IMR-90 (cell line): ENCODE measurements around the gene TMPRSS13. TPM values are rescaled to one million over a fixed set of nuclear protein-coding genes. Genes with fewer than 3 reads are reported as not detected.

Experiments used
- ATAC-seq: fragments of 200-7000 bp; cut with Tn5 transposase; 2 replicates; pipeline ENCODE4 v1.9.1; 2020; ENCODE audit warnings: low read depth, mild to moderate bottlenecking, moderate library complexity
- BruUV-seq: library from RNA; stranded (reverse); fragments of 400-500 nt; replicated peaks from 2 replicates; lab custom pipeline; 2021; lab: Mats Ljungman, UMichigan
- CTCF ChIA-PET: fragments of 300-600 bp; formaldehyde crosslinking; extraction: SDS; loops from one replicate; lab custom pipeline; 2021; ENCODE audit warnings: antibody characterized with exemption; lab: Yijun Ruan, JAX
- POLR2A ChIA-PET: fragments of 300-600 bp; sonication (Branson Sonifier 250); formaldehyde crosslinking; loops from one replicate; lab custom pipeline; 2022; ENCODE audit warnings: antibody characterized with exemption; ENCODE audit not compliant: unreplicated experiment; lab: Charles Lee
- DNase-seq: peaks from one replicate; pipeline ENCODE4 v3.0.0; 2013
- H2AFZ ChIP-seq: replicated peaks from 2 replicates; pipeline ENCODE3; 2013; ENCODE audit warnings: low read length, mild to moderate bottlenecking; ENCODE audit not compliant: poor library complexity
- H2AK5ac ChIP-seq: 2 replicates; pipeline ENCODE4 v1.6.1; 2013; ENCODE audit warnings: low read depth, low read length, inconsistent platforms
- H2AK9ac ChIP-seq: replicated peaks from 2 replicates; pipeline ENCODE3; 2013; ENCODE audit warnings: mild to moderate bottlenecking, low read depth, low read length, moderate library complexity; ENCODE audit not compliant: poor library complexity
- H2BK120ac ChIP-seq: 2 replicates; pipeline ENCODE4 v1.6.1; 2013; ENCODE audit warnings: low read depth, low read length, inconsistent platforms
- H2BK15ac ChIP-seq: 3 replicates; pipeline ENCODE4 v1.6.1; 2013; ENCODE audit warnings: low read depth, low read length, inconsistent platforms
- H2BK20ac ChIP-seq: 2 replicates; pipeline ENCODE4 v1.6.1; 2013; ENCODE audit warnings: low read depth, mild to moderate bottlenecking, inconsistent platforms, low read length, moderate library complexity
- H2BK5ac ChIP-seq: 2 replicates; pipeline ENCODE4 v1.6.1; 2013; ENCODE audit warnings: mild to moderate bottlenecking, low read depth, low read length, inconsistent platforms; ENCODE audit not compliant: poor library complexity, severe bottlenecking
- H3K14ac ChIP-seq: replicated peaks from 2 replicates; pipeline ENCODE4 v1.6.1; 2013; ENCODE audit warnings: low read depth, low read length, inconsistent platforms
- H3K18ac ChIP-seq: 2 replicates; pipeline ENCODE4 v1.6.1; 2013; ENCODE audit warnings: low read depth, low read length, control low read depth
- H3K23ac ChIP-seq: 2 replicates; pipeline ENCODE4 v1.6.1; 2013; ENCODE audit warnings: low read depth, low read length, inconsistent platforms
- H3K27ac ChIP-seq: 2 replicates; pipeline ENCODE4 v1.5.1; 2013; ENCODE audit warnings: mild to moderate bottlenecking, control low read depth, low read length; ENCODE audit not compliant: insufficient read depth
- H3K27me3 ChIP-seq: 2 replicates; pipeline ENCODE4 v1.6.1; 2013; ENCODE audit warnings: low read length; ENCODE audit not compliant: control insufficient read depth, insufficient read depth
- H3K36me3 ChIP-seq: 2 replicates; pipeline ENCODE4 v1.6.1; 2013; ENCODE audit warnings: low read length, mixed read lengths; ENCODE audit not compliant: control insufficient read depth, insufficient read depth
- H3K4ac ChIP-seq: 2 replicates; pipeline ENCODE4 v1.6.1; 2013; ENCODE audit warnings: low read depth, low read length, inconsistent platforms
- H3K4me1 ChIP-seq: 2 replicates; pipeline ENCODE4 v1.6.1; 2013; ENCODE audit warnings: low read length, mixed read lengths; ENCODE audit not compliant: control insufficient read depth, insufficient read depth
- H3K4me2 ChIP-seq: 2 replicates; pipeline ENCODE4 v1.6.1; 2013; ENCODE audit warnings: low read depth, mild to moderate bottlenecking, control low read depth, low read length, moderate library complexity
- H3K4me3 ChIP-seq: 2 replicates; pipeline ENCODE4 v1.5.1; 2013; ENCODE audit warnings: low read depth, mild to moderate bottlenecking, control low read depth, low read length, moderate library complexity; ENCODE audit not compliant: insufficient read depth
- H3K56ac ChIP-seq: 2 replicates; pipeline ENCODE4 v1.6.1; 2013; ENCODE audit warnings: low read length, inconsistent platforms; ENCODE audit not compliant: insufficient read depth; ENCODE audit errors: extremely low read depth
- H3K79me1 ChIP-seq, 2 experiments: 2 replicates each; pipeline ENCODE4 v1.6.1; 2013; ENCODE audit warnings: low read length in 2 of 2, inconsistent platforms in 1 of 2, low read depth in 1 of 2
- H3K9ac ChIP-seq: 2 replicates; pipeline ENCODE4 v1.6.1; 2013; ENCODE audit warnings: low read depth, low read length, control low read depth
- H3K9me1 ChIP-seq: 2 replicates; pipeline ENCODE4 v1.6.1; 2013; ENCODE audit warnings: low read length, inconsistent platforms; ENCODE audit not compliant: insufficient read depth
- H3K9me3 ChIP-seq: 2 replicates; pipeline ENCODE4 v1.6.1; 2013; ENCODE audit warnings: low read length; ENCODE audit not compliant: control insufficient read depth, insufficient read depth
- H4K20me1 ChIP-seq: 2 replicates; pipeline ENCODE4 v1.6.1; 2013; ENCODE audit warnings: low read length, inconsistent platforms; ENCODE audit not compliant: insufficient read depth
- H4K5ac ChIP-seq: 2 replicates; pipeline ENCODE4 v1.6.1; 2013; ENCODE audit warnings: mild to moderate bottlenecking, low read depth, low read length, control low read depth
- H4K8ac ChIP-seq, 2 experiments: 2 replicates each; pipeline ENCODE4 v1.6.1; 2013; ENCODE audit warnings: low read depth in 2 of 2, low read length in 2 of 2, control low read depth in 1 of 2, inconsistent platforms in 1 of 2
- H4K91ac ChIP-seq: 2 replicates; pipeline ENCODE4 v1.6.1; 2013; ENCODE audit warnings: low read depth, low read length, inconsistent platforms; ENCODE audit not compliant: insufficient read depth
- BHLHE40 ChIP-seq: fragments of 150-350 bp; IDR thresholded peaks from 2 replicates; pipeline ENCODE4 v1.6.1; 2016; ENCODE audit warnings: mild to moderate bottlenecking, low read depth, low read length
- CEBPB ChIP-seq: IDR thresholded peaks from 2 replicates; pipeline ENCODE4 v1.6.1; 2012; ENCODE audit warnings: low read depth, low read length, improper control_type of control experiment
- CHD1 ChIP-seq: IDR thresholded peaks from 2 replicates; pipeline ENCODE4 v1.6.1; 2012; ENCODE audit warnings: low read depth, low read length, improper control_type of control experiment
- CTCF ChIP-seq: conservative IDR thresholded peaks from 2 replicates; pipeline ENCODE4 v1.5.1; 2012; ENCODE audit warnings: mild to moderate bottlenecking, low read depth, low read length, improper control_type of control experiment
- FOS ChIP-seq: fragments of 150-350 bp; IDR thresholded peaks from 2 replicates; pipeline ENCODE4 v1.6.1; 2016; ENCODE audit warnings: low read depth, low read length
- MAFK ChIP-seq: IDR thresholded peaks from 2 replicates; pipeline ENCODE4 v1.6.1; 2012; ENCODE audit warnings: low read depth, low read length, improper control_type of control experiment
- MAZ ChIP-seq: IDR thresholded peaks from 2 replicates; pipeline ENCODE4 v1.6.1; 2012; ENCODE audit warnings: low read depth, mild to moderate bottlenecking, low read length, improper control_type of control experiment, moderate library complexity, borderline replicate concordance
- MXI1 ChIP-seq: IDR thresholded peaks from 2 replicates; pipeline ENCODE4 v1.6.1; 2012; ENCODE audit warnings: low read depth, mild to moderate bottlenecking, low read length, moderate library complexity, borderline replicate concordance
- NFE2L2 ChIP-seq: fragments of 150-350 bp; IDR thresholded peaks from 2 replicates; pipeline ENCODE4 v1.6.1; 2016; ENCODE audit warnings: low read depth, mild to moderate bottlenecking, low read length
- POLR2A ChIP-seq: IDR thresholded peaks from 2 replicates; pipeline ENCODE4 v1.6.1; 2012; ENCODE audit warnings: mild to moderate bottlenecking, low read depth, low read length
- RAD21 ChIP-seq: IDR thresholded peaks from 2 replicates; pipeline ENCODE4 v1.6.1; 2012; ENCODE audit warnings: low read length, improper control_type of control experiment
- RCOR1 ChIP-seq: IDR thresholded peaks from 2 replicates; pipeline ENCODE4 v1.6.1; 2012; ENCODE audit warnings: mild to moderate bottlenecking, low read length, improper control_type of control experiment; ENCODE audit not compliant: insufficient replicate concordance
- RFX5 ChIP-seq: IDR thresholded peaks from 2 replicates; pipeline ENCODE4 v1.8.0; 2012; ENCODE audit warnings: low read depth, mild to moderate bottlenecking, low read length, moderate library complexity
- SMC3 ChIP-seq: fragments of 150-350 bp; IDR thresholded peaks from 2 replicates; pipeline ENCODE4 v1.6.1; 2016; ENCODE audit warnings: low read depth, mild to moderate bottlenecking, antibody characterized with exemption, low read length, moderate library complexity
- USF2 ChIP-seq: fragments of 150-350 bp; IDR thresholded peaks from 2 replicates; pipeline ENCODE4 v1.6.1; 2017; ENCODE audit warnings: mild to moderate bottlenecking, antibody characterized with exemption, low read length, low read depth
- WGBS, 2 experiments: methylation state at CpG; one replicate each; pipeline versions ENCODE4 v1.1.5 to v1.1.7; 2013; ENCODE audit warnings: missing lambda C conversion rate in 2 of 2; ENCODE audit not compliant: insufficient read length in 1 of 2; ENCODE audit errors: extremely low coverage in 2 of 2; 5-methylcytosine and 5-hydroxymethylcytosine counted together
- dilution Hi-C: fragments of 300-500 bp; cut with HindIII; formaldehyde crosslinking; loops from one replicate; pipeline ENCODE4 v1.14.3; 2018; ENCODE audit warnings: low sequenced_read_pairs; ENCODE audit not compliant: unreplicated experiment
- in situ Hi-C: fragments of 300-500 bp; cut with MboI; formaldehyde crosslinking; loops from 3 replicates; pipeline ENCODE4 v1.14.3; 2019; ENCODE audit warnings: low sequenced_read_pairs, inconsistent platforms, mixed read lengths
- intact Hi-C: fragments of 100-400 bp; cut with micrococcal nuclease; formaldehyde crosslinking; loops from 2 replicates; pipeline ENCODE4 v1.10.0; 2022
- polyA plus RNA-seq, 3 experiments: library from polyadenylated mRNA; depleted of rRNA; stranded (reverse); fragments of >200 nt; gene quantifications; 2 replicates each; pipeline ENCODE4 v1.2.3, GENCODE V29; 2012; ENCODE audit warnings: low replicate concordance in 1 of 3
- total RNA-seq: library from RNA; depleted of rRNA; stranded (reverse); fragments of >200 nt; gene quantifications from 2 replicates; pipeline ENCODE4 v1.2.3, GENCODE V29; 2012
- TF ChIP-seq, protein P1 (sequence below): fragments of 150-350 bp; IDR thresholded peaks from 2 replicates; pipeline ENCODE4 v1.6.1; 2016; ENCODE audit warnings: low read depth, mild to moderate bottlenecking, low read length, moderate library complexity, borderline replicate concordance

TMPRSS13 gene
- total and polyA plus RNA-seq, 2 of the 4 experiments (the other 2 are of a cell fraction) = not detected

- no peak for ATAC-seq
- no peak overlapping the region for H3K18ac ChIP-seq
- no peaks in the 10 kb centered on the region for H3K79me1 ChIP-seq
- H3K27ac ChIP-seq = no peak overlapping the region
- no peaks in the 10 kb centered on the region for H3K9me3 ChIP-seq
- no peak for DNase-seq
- H3K9ac ChIP-seq = no peak overlapping the region
- no peak overlapping the region for H3K4me3 ChIP-seq
- H2BK15ac ChIP-seq = no peak overlapping the region
- no peak for TF ChIP-seq POLR2A
- TF ChIP-seq USF2 = no peak
- TF ChIP-seq RCOR1 = no peak
- no peak for TF ChIP-seq CTCF
- TF ChIP-seq SMC3 = no peak
- TF ChIP-seq, protein P1, sequence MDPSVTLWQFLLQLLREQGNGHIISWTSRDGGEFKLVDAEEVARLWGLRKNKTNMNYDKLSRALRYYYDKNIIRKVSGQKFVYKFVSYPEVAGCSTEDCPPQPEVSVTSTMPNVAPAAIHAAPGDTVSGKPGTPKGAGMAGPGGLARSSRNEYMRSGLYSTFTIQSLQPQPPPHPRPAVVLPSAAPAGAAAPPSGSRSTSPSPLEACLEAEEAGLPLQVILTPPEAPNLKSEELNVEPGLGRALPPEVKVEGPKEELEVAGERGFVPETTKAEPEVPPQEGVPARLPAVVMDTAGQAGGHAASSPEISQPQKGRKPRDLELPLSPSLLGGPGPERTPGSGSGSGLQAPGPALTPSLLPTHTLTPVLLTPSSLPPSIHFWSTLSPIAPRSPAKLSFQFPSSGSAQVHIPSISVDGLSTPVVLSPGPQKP = no peak
- TF ChIP-seq MXI1 = no peak
- no peak for TF ChIP-seq CEBPB
- TF ChIP-seq BHLHE40 = no peak
- TF ChIP-seq RFX5 = no peak
- TF ChIP-seq MAFK = no peak
- TF ChIP-seq RAD21 = no peak
- no peak for TF ChIP-seq FOS
- TF ChIP-seq CHD1 = no peak
- no peak for TF ChIP-seq NFE2L2
- no peak for TF ChIP-seq MAZ
- H2BK20ac ChIP-seq = no peak overlapping the region
- H3K9me1 ChIP-seq = no peaks in the 10 kb centered on the region
- H3K14ac ChIP-seq = no peak overlapping the region
- intact Hi-C loops = no loop called here
- H3K56ac ChIP-seq = no peak overlapping the region
- no peak overlapping the region for H2AK5ac ChIP-seq
- BruUV-seq = no TSS peak
- H2AFZ ChIP-seq = no peak overlapping the region
- ChIA-PET CTCF (no interaction called here), POLR2A (no interaction called here)
- no peak overlapping the region for H4K91ac ChIP-seq
- H4K20me1 ChIP-seq = no peaks in the 10 kb centered on the region; the same call in 1 of the 2 replicates
- H2BK120ac ChIP-seq = no peak overlapping the region
- in situ Hi-C loops = no loop called here
- H4K5ac ChIP-seq = no peak overlapping the region
- H3K23ac ChIP-seq = no peak overlapping the region
- H3K36me3 ChIP-seq = no peaks in the 10 kb centered on the region
- dilution Hi-C loops = no loop called here
- peaks cover 19% of the 10 kb centered on the region for H3K27me3 ChIP-seq
- no peak overlapping the region for H3K4ac ChIP-seq
- no peak overlapping the region for H4K8ac ChIP-seq
- H3K4me2 ChIP-seq = no peak overlapping the region
- H2AK9ac ChIP-seq = no peak overlapping the region
- no peaks in the 10 kb centered on the region for H3K4me1 ChIP-seq
- no CpG with 5 or more reads among the region's 2 CpGs for WGBS, 2 experiments
- no peak overlapping the region for H2BK5ac ChIP-seq
Observed at GRCh38 chr11:117931971-117932370, 2.8 kb upstream of the TMPRSS13 start.
